GM18517 (cell line): ENCODE measurements around the gene FAM187B.
"Not testable (repeated sequence)": the region's sequence is repeated elsewhere in the genome, so short reads cannot be mapped to it uniquely, and the experiment has no call there.

ENCODE experiments used
- ATAC-seq: cut with Tn5 transposase; IDR thresholded peaks from one replicate; pipeline ENCODE4 v1.9.1; 2021; ENCODE audit warnings: mild to moderate bottlenecking, moderate library complexity; ENCODE audit not compliant: unreplicated experiment

Gene FAM187B

DNA sequence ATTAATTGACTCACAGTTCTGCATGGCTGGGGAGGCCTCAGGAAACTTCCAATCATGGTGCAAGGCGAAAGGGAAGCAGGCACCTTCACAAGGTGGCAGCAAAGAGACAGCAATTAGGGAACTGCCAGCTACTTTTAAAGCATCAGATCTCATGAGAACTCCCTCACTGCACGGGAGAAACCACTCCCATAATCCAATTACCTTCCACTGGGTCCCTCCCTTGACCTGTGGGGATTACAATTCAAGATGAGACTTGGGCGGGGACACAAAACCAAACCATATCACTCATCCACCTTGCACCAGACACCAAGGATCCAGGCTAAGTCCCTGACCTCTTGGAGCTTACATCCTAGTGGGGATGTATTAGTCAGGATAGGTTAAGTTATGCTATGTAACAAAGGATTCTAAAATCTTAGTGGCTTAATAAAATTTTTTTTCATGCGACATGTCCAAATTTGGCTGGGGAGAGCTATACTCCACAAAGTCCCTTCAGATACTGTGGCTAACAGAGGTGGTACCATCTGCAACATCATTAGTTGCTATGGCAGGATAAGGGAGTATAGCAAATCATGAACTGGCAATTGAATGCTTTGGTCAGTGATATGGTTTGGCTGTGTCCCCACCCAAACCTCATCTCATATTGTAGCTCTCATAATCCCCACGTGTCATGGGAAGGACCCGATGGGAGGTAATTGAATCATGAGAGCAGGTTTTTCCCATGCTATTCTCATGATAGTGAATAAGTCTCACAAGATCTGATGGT, 8.3 kb upstream of the FAM187B start:
- ATAC-seq: no peak

- no peak for ATAC-seq
Measured at GRCh38 chr19:35232912-35233311, 4.4 kb upstream of the FAM187B start.

GRCh38 chr19:35231956-35232645, 3.6 kb upstream of the FAM187B start:
- no peak for ATAC-seq

DNA sequence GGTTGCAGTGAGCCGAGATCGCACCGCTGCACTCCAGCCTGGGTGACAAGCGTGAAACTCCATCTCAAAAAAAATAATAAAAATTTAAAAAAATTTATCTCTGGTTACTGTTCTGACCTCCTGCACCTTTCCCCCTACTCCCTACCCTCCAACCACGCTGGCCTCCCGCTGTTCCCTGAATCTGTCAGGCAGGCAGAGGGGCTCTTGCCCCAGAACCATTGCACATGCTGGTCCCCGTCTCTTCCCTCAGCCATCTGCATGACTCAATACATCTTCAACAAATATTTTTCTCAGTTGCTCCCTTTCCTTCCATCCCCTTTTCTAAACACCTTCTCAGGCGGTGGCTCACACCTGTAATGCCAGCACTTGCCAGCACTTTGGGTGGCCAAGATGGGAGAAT, 1.1 kb upstream of the FAM187B start:
- ATAC-seq: no peak

DNA sequence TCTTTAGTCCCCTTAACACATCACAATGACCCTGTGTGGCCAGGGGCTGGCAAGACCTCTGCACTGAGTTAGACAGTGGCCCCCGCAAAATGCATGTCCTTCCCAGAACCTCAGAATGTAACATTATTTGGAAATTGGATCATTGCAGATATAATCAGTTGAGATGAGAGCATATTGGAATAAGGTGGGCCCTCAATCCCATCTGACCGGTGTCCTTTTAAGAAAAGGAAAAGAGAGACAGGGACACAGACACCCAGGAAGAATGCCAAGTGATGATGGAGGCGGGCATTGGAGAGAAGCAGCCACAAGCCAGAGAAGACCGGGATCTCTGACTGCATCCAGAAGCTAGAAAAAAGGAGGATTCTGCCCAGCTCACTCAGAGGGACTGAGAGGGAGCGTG, 1.8 kb downstream of the FAM187B start:
- ATAC-seq: no peak

DNA sequence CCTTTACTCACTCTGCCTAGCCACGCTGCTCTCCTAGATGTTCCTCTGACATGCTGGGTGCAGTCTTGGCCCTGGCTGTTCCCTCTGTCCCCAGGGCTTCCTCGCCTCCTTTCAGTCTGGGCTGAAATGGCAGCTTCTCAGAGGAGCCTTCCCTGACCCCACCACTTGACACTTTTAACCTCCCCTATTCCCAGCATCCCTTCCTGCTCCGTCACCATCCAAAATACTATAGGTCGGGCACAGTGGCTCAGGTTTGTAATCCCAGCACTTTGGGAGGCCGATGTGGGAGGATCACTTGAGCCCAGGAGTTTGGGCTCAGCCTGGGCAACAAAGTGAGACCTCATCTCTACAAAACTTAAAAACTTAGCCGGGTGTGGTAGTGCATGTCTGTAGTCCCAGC, 2.6 kb downstream of the FAM187B start:
- ATAC-seq: no peak

- ATAC-seq: no peak
Measured at GRCh38 chr19:35224681-35225571, 3.6 kb downstream of the FAM187B start.

- no peak for ATAC-seq
Measured at GRCh38 chr19:35223862-35224505, 4.6 kb downstream of the FAM187B start.

DNA sequence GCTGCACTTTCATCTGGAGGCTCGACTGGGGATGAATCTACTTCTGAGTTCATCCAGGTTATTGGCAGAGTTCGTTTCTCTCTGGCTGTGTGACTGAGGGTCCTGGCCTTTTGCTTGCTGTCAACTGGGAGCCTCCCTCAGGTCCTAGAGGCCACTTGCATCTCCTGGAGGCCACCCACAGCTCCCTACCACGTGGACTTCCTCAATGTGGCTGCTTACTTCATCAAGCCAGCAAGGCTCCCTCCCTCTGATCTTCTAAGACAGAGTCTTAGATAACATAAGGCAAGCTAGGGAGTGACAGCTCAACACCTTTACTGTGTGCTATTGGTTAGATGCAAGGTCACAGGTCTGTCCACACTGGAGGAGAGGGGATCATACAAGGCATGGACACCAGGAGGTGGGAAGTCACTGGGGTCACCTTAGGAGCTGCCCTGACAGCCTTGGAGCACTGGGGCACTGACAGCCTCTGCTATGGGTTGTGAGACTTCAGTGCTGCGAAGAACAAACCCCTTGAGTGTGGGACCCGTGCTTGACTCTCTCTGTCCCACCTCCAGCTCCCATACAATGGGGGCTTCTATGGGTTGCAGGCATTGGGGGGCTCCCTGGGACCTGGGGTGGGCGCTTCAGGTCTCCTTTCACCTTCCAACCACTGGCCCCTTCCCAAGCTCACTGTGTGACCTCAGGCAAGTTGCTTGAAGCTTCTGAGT, 5.3 kb downstream of the FAM187B start:
- ATAC-seq: no peak

- ATAC-seq: no peak
Measured at GRCh38 chr19:35222373-35223015, 6.0 kb downstream of the FAM187B start.

DNA sequence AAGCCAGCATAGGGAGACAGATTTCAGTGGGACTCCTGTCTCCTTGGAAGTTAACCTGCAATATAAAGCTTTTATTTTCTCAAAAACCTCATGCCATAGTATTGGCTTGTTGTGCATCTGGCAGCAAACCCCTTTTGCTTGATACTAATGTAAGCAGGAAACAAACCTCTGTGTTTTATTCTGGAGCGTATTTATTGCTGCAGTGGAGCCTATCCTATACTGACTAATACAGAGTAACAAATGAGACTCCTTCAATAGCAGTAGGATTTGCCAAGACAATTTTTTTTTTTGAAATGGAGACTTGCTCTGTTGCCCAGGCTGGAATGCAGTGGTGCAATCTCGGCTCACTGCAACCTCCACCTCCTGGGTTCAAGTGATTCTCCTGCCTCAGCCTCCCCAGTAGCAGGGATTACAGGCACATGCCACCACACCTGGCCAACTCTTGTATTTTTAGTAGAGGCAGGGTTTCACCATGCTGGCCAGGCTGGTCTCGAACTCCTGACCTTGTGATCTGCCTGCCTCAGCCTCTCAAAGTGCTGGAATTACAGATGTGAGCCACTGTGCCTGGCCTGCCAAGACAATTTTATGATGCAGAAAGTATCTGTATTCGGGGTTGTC, 7.5 kb downstream of the FAM187B start:
- ATAC-seq: not testable (repeated sequence)

GRCh38 chr19:35220315-35220921, 8.1 kb downstream of the FAM187B start:
- no peak for ATAC-seq

DNA sequence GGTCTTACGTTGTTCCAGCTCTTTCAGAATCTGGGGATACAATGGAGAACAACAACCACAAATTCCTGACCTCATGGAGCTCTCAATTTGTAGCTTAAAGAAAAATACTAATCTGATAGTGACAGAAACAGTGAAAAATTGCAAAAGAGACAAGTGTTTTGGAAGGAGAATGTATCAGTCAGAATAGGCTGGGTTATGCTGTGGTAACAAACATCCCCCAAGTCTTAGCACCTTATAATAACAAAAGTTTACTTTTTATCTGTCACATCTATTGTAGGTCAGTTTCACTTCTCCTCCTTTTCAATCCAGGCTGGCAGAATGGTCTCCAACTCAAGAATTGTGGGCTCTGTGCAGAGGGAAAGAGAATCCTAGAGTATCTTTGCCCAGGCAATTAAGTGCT, 9.5 kb downstream of the FAM187B start:
- no peak for ATAC-seq

- ATAC-seq: no peak
Measured at GRCh38 chr19:35217649-35217990, 10.9 kb downstream of the FAM187B start.

GRCh38 chr19:35216833-35217648, 11.5 kb downstream of the FAM187B start:
- no peak for ATAC-seq

GRCh38 chr19:35216016-35216832, 12.3 kb downstream of the FAM187B start:
- no peak for ATAC-seq

DNA sequence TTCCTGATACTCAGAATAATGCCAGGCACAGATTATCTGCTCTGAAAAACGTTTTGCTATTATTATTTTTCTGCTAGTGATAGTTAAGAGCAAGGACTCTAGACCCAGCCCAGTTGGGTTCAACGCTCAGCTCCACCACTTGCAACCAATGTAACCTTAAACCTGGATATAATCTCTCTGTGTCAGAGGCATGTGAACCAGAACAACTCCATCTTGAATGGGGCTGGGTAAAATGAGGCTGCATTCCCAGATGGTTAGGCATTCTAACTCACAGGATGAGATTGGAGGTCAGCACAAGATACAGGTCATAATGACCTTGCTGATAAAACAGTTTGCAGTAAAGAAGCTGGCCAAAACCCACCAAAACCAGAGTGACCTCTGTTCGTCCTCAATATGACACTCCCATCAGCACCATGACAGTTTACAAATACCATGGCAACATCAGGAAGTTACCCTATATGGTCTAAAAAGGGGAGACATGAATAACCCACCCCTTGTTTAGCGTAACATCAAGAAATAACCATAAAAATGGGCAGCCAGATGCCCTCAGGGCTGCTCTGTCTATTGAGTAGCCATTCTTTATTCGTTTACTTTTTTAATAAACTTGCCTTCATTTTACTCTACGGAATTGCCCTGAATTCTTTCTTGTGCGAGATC, 13.6 kb downstream of the FAM187B start:
- ATAC-seq: no peak
